ENCODE data around the gene TRIM44. TPM values are rescaled to one million over a fixed set of nuclear protein-coding genes. Genes with fewer than 3 reads are reported as not detected.
"Not testable (repeated sequence)": the region's sequence is repeated elsewhere in the genome, so short reads cannot be mapped to it uniquely, and the experiment has no call there.

TRIM44 gene
- total RNA-seq, 1 experiment from 2014 or later: 33.4 TPM

- H3K36me3 ChIP-seq (ENCODE audit: control insufficient read depth in 1 of 2, insufficient read depth in 2 of 2, low read length in 2 of 2); H3K4me1 ChIP-seq (ENCODE audit: control insufficient read depth in 1 of 2, insufficient read depth in 2 of 2, low read length in 2 of 2); DNase-seq (ENCODE audit: low read depth, low spot score); intact Hi-C loops (cut with micrococcal nuclease); H3K27ac ChIP-seq (ENCODE audit: low read depth, low read length); H3K4me2 ChIP-seq (ENCODE audit: low read length); H3K9me2 ChIP-seq (ENCODE audit: insufficient read depth); BruUV-seq (replicated peaks); H3K4me3 ChIP-seq (replicated peaks in 1 of 2; ENCODE audit: low read depth in 1 of 2, low read length in 2 of 2); H2AFZ ChIP-seq (ENCODE audit: low read depth, low read length, poor library complexity, severe bottlenecking); RAD21 ChIA-PET (ENCODE audit: low non-redundant PET in 1 of 2, low total read pairs in 2 of 2, uncharacterized antibody in 2 of 2, unreplicated experiment in 2 of 2); H3K9ac ChIP-seq (ENCODE audit: low read length); POLR2A ChIA-PET; H3K27me3 ChIP-seq (ENCODE audit: insufficient read depth, low read length); H4K20me1 ChIP-seq (ENCODE audit: insufficient read depth); H3K9me3 ChIP-seq (ENCODE audit: control insufficient read depth in 1 of 2, insufficient read depth in 1 of 2, low read depth in 1 of 2, low read length in 2 of 2); H3K79me2 ChIP-seq (ENCODE audit: insufficient read depth, low read length); ATAC-seq: not testable (repeated sequence)
- CTCF ChIA-PET: interaction anchor here (0.6 to 1.5 kb wide), 2 partner anchors 17 kb away, joined by 3 to 4 read pairs; no protein-coding TSS in a partner anchor
Measured at GRCh38 chr11:35838697-35839367, 176.3 kb downstream of the TRIM44 start.

DNA sequence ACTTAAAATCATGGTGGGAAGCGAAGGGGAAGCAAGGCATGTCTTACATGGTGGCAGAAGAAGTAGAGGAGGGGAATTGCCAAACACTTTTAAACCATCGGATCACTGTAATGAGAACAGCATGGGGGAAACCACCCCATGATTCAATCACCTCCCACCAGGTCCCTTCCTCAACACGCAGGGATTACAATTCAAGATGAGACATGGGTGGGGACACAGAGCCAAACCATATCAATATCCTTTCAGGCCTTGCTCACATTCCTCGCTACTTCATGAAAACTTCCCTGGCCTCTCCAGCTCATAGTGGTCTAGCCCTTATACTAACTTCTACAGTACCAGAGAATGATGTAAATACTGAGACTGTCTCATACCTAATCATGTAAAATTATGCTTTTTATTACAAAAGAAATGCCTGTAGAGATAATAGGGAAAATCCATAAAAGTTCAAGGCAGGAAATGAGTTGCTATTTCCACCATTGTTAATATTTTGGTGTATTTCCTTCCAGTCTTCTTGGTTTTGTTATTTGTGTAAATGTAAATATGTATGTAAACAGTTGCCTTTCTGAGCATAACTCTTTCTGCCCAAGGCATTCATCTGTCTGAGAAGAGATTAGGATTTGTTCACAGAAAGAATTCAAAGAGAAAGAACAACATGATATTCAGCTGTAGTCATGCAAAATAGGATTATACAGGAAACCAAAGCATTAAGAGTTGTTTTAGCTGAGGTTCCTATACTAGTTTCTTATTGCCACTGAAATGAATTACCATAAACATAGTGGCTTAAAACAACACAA, 177.0 kb downstream of the TRIM44 start:
- POLR2A ChIA-PET: no interaction called here
- Histone ChIP-seq H3K79me2 (ENCODE audit: insufficient read depth, low read length) (no peaks in the 10 kb centered on the region), H2AFZ (ENCODE audit: low read depth, low read length, poor library complexity, severe bottlenecking) (no peak overlapping the region), H3K4me2 (ENCODE audit: low read length) (no peak overlapping the region), H4K20me1 (ENCODE audit: insufficient read depth) (no peaks in the 10 kb centered on the region), H3K9me3 (ENCODE audit: control insufficient read depth in 1 of 2, insufficient read depth in 1 of 2, low read depth in 1 of 2, low read length in 2 of 2) (no peaks in the 10 kb centered on the region), H3K27ac (ENCODE audit: low read depth, low read length) (no peak overlapping the region), H3K27me3 (ENCODE audit: insufficient read depth, low read length) (no peaks in the 10 kb centered on the region), H3K4me1 (ENCODE audit: control insufficient read depth in 1 of 2, insufficient read depth in 2 of 2, low read length in 2 of 2) (no peaks in the 10 kb centered on the region), H3K9ac (ENCODE audit: low read length) (no peak overlapping the region), H3K4me3 (replicated peaks in 1 of 2; ENCODE audit: low read depth in 1 of 2, low read length in 2 of 2) (no peak overlapping the region), H3K9me2 (ENCODE audit: insufficient read depth) (no peaks in the 10 kb centered on the region), H3K36me3 (ENCODE audit: control insufficient read depth in 1 of 2, insufficient read depth in 2 of 2, low read length in 2 of 2) (no peaks in the 10 kb centered on the region)
- intact Hi-C loops (cut with micrococcal nuclease): no loop called here
- ATAC-seq: no peak
- RAD21 ChIA-PET (ENCODE audit: low non-redundant PET in 1 of 2, low total read pairs in 2 of 2, uncharacterized antibody in 2 of 2, unreplicated experiment in 2 of 2): no interaction called here
- no peak for TF ChIP-seq CEBPB (IDR thresholded peaks at IDR 0.05; ENCODE audit: low read depth)
- TF ChIP-seq, protein P1, sequence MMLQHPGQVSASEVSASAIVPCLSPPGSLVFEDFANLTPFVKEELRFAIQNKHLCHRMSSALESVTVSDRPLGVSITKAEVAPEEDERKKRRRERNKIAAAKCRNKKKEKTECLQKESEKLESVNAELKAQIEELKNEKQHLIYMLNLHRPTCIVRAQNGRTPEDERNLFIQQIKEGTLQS (IDR thresholded peaks at IDR 0.05): no peak
- TF ChIP-seq SRF (IDR thresholded peaks at IDR 0.05; ENCODE audit: low read depth): no peak
- no peak for TF ChIP-seq YY1 (IDR thresholded peaks at IDR 0.05; ENCODE audit: extremely low read depth, insufficient replicate concordance, low read depth, low read length)
- TF ChIP-seq, protein P2, sequence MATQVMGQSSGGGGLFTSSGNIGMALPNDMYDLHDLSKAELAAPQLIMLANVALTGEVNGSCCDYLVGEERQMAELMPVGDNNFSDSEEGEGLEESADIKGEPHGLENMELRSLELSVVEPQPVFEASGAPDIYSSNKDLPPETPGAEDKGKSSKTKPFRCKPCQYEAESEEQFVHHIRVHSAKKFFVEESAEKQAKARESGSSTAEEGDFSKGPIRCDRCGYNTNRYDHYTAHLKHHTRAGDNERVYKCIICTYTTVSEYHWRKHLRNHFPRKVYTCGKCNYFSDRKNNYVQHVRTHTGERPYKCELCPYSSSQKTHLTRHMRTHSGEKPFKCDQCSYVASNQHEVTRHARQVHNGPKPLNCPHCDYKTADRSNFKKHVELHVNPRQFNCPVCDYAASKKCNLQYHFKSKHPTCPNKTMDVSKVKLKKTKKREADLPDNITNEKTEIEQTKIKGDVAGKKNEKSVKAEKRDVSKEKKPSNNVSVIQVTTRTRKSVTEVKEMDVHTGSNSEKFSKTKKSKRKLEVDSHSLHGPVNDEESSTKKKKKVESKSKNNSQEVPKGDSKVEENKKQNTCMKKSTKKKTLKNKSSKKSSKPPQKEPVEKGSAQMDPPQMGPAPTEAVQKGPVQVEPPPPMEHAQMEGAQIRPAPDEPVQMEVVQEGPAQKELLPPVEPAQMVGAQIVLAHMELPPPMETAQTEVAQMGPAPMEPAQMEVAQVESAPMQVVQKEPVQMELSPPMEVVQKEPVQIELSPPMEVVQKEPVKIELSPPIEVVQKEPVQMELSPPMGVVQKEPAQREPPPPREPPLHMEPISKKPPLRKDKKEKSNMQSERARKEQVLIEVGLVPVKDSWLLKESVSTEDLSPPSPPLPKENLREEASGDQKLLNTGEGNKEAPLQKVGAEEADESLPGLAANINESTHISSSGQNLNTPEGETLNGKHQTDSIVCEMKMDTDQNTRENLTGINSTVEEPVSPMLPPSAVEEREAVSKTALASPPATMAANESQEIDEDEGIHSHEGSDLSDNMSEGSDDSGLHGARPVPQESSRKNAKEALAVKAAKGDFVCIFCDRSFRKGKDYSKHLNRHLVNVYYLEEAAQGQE (IDR thresholded peaks at IDR 0.05; ENCODE audit: low read depth): no peak
- TF ChIP-seq ZNF274 (IDR thresholded peaks at IDR 0.05; ENCODE audit: low read depth, low read length): no peak
- no peak for TF ChIP-seq EZH2 (IDR thresholded peaks at IDR 0.05)
- no peak for TF ChIP-seq RAD21 (IDR thresholded peaks at IDR 0.05; ENCODE audit: low read depth)
- no peak for TF ChIP-seq JUND (IDR thresholded peaks at IDR 0.05)
- no peak for TF ChIP-seq ZFX (IDR thresholded peaks at IDR 0.05)
- no peak for DNase-seq (ENCODE audit: low read depth, low spot score)
- CTCF ChIA-PET: interaction anchor here (0.6 to 0.9 kb wide), 2 partner anchors 17 to 18 kb away, joined by 3 to 4 read pairs; no protein-coding TSS in a partner anchor
- no TSS peak for BruUV-seq (replicated peaks)

Data from HCT116 (cell line).